Measurements from ENCODE around the gene PSMF1. TPM values are rescaled to one million over a fixed set of nuclear protein-coding genes. Genes with fewer than 3 reads are reported as not detected.

The PSMF1 gene
- total and polyA plus RNA-seq, 2 of the 13 experiments (the other 11 are each of a cell fraction or from before 2014, with no cell fraction given) = 82.5 to 86.0 TPM

GRCh38 chr20:1184638-1185315 lies 66.4 kb downstream of the PSMF1 start, which contains the start of gene TMEM74B (continued):
- TF ChIP-seq ZNF687 (CRISPR knock-in tag; IDR thresholded peaks at IDR 0.05) = peak; percentile 89
- no peak for TF ChIP-seq HDAC2 (CRISPR knock-in tag; IDR thresholded peaks at IDR 0.05)
- TF ChIP-seq SRY (CRISPR knock-in tag; IDR thresholded peaks at IDR 0.05) = 0 out of 2 replicates have a peak, but pooled peaks have one; percentile 37
- TF ChIP-seq ZNF484 (CRISPR knock-in tag; IDR thresholded peaks at IDR 0.05; ENCODE audit: borderline replicate concordance, low read depth) = no peak
- no peak for TF ChIP-seq PPARG (CRISPR knock-in tag; conservative IDR thresholded peaks at IDR 0.05)
- TF ChIP-seq TCF12 (IDR thresholded peaks at IDR 0.05) = no peak
- peak; percentile 49 for TF ChIP-seq TCF12 (CRISPR knock-in tag; IDR thresholded peaks at IDR 0.05)
- TF ChIP-seq SMARCE1 (IDR thresholded peaks at IDR 0.05; ENCODE audit: borderline replicate concordance) = no peak
- TF ChIP-seq SKIL (CRISPR knock-in tag; IDR thresholded peaks at IDR 0.05; ENCODE audit: borderline replicate concordance) = 0 out of 2 replicates have a peak, but pooled peaks have one; percentile 25
- no peak for TF ChIP-seq NR0B2 (CRISPR knock-in tag; IDR thresholded peaks at IDR 0.05)
- TF ChIP-seq ZNF232 (CRISPR knock-in tag; IDR thresholded peaks at IDR 0.05; ENCODE audit: borderline replicate concordance) = peak; percentile 86; the same call in 1 of the 2 replicates
- TF ChIP-seq ZNF574 (CRISPR knock-in tag; IDR thresholded peaks at IDR 0.05) = peak; percentile 67
- peak; percentile 65; the same call in 1 of the 2 replicates for TF ChIP-seq MTF2 (CRISPR knock-in tag; IDR thresholded peaks at IDR 0.05; ENCODE audit: borderline replicate concordance)
- TF ChIP-seq ZNF253 (CRISPR knock-in tag; IDR thresholded peaks at IDR 0.05; ENCODE audit: borderline replicate concordance) = peak; percentile 21; the same call in 1 of the 2 replicates
